Tibial nerve (tissue), 4 donors: ENCODE results near the gene NPHP4.

ENCODE experiments used
- CTCF ChIP-seq, 5 experiments: fragments of 200-600 bp in 3 of 5; fragments of 450-650 bp in 2 of 5; sonication (generic) in 3 of 5; IDR thresholded peaks; one replicate each; pipeline ENCODE4 v1.5.1; 2016 to 2019; ENCODE audit warnings: antibody characterized with exemption in 5 of 5, mild to moderate bottlenecking in 3 of 5, moderate library complexity in 2 of 5
- EP300 ChIP-seq, 2 donors: sonication (generic); formaldehyde crosslinking; IDR thresholded peaks; one replicate each; pipeline ENCODE4 v1.6.1; 2017; ENCODE audit warnings: antibody characterized with exemption in 2 of 2, mild to moderate bottlenecking in 1 of 2
- POLR2A ChIP-seq, 2 donors: fragments of 450-650 bp; IDR thresholded peaks; one replicate each; pipeline ENCODE4 v1.6.1; 2017; ENCODE audit warnings: antibody characterized with exemption in 2 of 2, mild to moderate bottlenecking in 2 of 2, moderate library complexity in 2 of 2

- TF ChIP-seq POLR2A (IDR thresholded peaks at IDR 0.05) (no peak), CTCF (IDR thresholded peaks at IDR 0.05) (no peak), EP300 (IDR thresholded peaks at IDR 0.05) (no peak)
Observed at GRCh38 chr1:6004412-6005123, 12.3 kb upstream of the NPHP4 start.
